HG02588 (cell line): ENCODE data around the gene ISCU.
"Not testable (repeated sequence)": the region's sequence is repeated elsewhere in the genome, so short reads cannot be mapped to it uniquely, and the experiment has no call there.

Experiments
- ATAC-seq: cut with Tn5 transposase; IDR thresholded peaks from one replicate; pipeline ENCODE4 v1.9.1; 2021; ENCODE audit warnings: mild to moderate bottlenecking, moderate library complexity; ENCODE audit not compliant: unreplicated experiment

ISCU gene

GRCh38 chr12:108568338-108569154 lies 6.2 kb downstream of the ISCU start:
- peak; percentile 71 for ATAC-seq

DNA sequence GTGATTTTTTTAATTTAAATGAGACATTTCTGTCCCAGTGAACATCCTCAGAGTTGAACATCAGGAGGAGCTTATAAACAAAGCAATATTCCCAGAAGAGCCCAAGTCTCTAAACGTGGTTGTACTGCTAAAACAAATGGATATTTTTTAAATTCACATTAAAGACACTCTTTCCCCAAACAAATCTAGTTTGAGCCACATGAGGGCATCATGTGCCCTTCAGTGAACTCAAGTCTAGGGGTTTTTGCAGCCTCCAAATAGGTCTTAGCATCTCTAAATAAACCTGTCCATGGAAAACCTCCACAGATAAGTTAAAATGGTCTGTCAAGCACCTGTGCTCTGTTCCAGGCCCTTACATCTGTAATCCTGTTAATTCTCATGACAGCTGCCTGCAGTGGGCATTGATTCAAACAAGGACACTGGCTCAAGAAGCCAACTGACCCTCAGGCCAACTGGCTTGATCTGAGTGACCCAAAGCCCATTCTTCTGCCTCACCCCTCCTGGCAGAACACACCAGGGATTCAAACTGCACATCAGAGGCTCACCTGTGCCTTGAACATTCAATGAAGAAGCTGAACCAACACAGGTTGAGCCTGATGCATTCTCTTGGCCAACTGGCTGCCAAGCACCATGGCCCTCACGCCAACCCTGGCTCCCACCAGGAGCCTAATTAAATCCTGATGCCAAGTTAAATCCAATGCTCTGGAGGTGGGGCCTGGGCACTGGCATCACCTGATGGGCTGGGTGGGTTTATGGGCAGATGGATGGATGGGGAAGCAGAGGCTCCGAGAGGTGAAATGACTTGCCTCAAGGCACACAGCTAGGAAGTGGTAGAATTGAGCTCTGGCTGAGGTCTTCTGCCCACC lies 8.6 kb downstream of the ISCU start:
- no peak for ATAC-seq

- ATAC-seq, result no peak
These were observed 9.3 kb downstream of the ISCU start for GRCh38 chr12:108571609-108572165.

GRCh38 chr12:108572166-108572790 lies 9.9 kb downstream of the ISCU start:
- no peak for ATAC-seq

DNA sequence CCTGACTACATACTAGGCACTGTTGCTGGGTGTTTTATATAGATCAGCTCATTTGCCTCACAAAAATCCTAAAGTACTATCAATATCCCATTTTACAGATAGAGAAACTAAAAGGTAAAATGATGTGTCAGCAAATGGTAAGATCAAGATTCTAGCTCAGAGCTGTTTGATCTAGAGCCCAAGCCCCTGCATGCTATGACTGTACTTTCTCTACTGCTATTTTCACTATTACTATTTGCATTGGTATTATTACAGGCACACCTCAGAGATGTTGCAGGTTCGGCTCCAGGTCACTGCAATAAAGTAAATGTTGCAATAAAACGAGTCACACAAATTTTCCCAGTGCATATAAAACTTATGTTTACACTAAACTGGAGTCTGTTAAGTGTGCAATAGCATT lies 10.9 kb downstream of the ISCU start:
- no peak for ATAC-seq

- ATAC-seq, result not testable (repeated sequence)
These were observed 11.9 kb downstream of the ISCU start for GRCh38 chr12:108574276-108574675.

DNA sequence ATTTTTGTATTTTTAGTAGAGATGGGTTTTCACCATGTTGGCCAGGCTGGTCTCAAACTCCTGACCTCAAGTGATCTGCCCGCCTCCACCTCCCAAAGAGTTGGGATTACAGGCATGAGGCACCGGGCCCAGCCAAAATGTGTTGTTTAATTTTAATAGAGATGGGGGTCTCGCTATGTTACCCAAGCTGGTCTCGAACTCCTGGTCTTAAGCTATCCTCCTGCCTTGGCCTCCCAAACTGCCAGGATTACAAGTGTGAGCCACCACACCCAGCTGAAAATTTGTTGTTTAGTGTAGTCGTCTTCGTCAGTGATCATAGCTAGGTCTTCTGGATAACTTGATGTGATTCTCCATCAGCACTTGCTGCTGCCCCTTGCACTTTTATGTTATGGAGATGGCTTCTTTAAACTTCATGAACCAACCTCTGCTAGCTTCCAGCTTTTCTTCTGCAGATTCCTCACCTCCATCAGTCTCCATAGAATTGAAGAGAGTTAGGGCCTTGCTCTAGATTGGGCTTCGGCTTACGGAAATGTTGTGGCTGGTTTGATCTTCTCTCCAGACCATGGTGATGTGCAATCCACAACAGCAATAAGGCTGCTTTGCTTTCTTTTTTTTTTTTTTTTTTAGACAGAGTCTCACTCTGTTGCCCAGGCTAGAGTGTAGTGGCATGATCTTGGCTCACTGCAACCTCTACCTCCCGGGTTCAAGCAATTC lies 13.0 kb downstream of the ISCU start:
- ATAC-seq, result no peak

- no peak for ATAC-seq
These were observed 14.4 kb downstream of the ISCU start for GRCh38 chr12:108576660-108577234.

GRCh38 chr12:108577458-108577857 lies 15.1 kb downstream of the ISCU start:
- ATAC-seq, result no peak

DNA sequence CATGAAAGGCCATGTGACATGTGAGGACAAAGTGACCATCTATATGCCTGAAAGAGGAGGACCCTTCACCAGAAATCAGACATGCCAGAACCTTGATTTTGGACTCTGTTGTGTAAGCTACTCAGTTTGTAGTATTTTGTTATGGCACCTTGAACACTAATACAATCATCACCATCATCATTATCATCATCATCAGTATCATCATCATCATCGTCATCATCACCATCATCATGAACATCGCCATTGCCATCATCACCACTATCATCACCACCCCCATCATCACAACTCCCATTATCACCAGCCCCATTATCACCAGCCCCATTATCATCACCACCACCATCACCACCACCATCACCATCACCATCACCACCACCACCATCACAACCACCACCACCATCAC lies 15.9 kb downstream of the ISCU start:
- no peak for ATAC-seq

DNA sequence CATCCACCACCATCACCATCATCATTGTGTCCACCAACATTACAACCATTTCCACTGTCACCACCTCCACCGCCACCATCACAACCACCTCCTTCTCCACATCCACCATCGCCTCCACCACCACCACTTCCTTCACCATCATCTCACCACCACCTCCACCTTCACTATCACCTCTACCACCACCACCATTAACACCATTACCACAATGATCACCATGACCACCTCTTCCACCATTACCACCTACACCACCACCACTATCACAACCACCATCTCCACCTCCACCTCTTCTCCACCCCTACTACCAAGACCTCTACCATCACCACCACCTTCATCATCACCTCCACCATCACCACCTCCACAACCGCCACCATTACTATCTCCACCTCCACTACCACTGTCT lies 16.4 kb downstream of the ISCU start:
- ATAC-seq, result no peak

GRCh38 chr12:108580531-108580930 lies 18.1 kb downstream of the ISCU start:
- ATAC-seq, result no peak

GRCh38 chr12:108581311-108582227 lies 19.2 kb downstream of the ISCU start:
- no peak for ATAC-seq

GRCh38 chr12:108582509-108582908 lies 20.1 kb downstream of the ISCU start:
- ATAC-seq, result no peak

- no peak for ATAC-seq
These were observed 20.8 kb downstream of the ISCU start for GRCh38 chr12:108582978-108583770.

DNA sequence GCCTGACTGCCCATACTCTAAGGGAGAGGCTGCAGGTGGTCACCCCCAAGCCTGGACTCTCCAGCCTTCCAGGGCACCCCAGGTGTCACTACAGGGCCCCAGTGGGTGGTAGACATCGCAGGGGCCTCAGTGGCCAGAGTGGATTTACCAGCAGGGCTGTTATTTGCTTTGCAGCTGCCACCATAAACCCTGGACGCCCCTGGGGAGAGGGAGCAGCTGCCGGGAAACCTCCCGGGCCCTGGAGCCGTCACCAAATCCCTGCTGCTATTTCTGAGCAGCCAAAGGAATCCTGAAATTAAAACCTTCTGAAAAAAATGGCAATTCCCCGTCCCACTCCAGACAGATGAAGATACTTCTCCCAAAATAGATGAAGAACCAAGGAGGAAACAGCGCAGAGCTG lies 21.6 kb downstream of the ISCU start:
- ATAC-seq, result no peak

GRCh38 chr12:108584456-108585065 lies 22.2 kb downstream of the ISCU start:
- no peak for ATAC-seq

DNA sequence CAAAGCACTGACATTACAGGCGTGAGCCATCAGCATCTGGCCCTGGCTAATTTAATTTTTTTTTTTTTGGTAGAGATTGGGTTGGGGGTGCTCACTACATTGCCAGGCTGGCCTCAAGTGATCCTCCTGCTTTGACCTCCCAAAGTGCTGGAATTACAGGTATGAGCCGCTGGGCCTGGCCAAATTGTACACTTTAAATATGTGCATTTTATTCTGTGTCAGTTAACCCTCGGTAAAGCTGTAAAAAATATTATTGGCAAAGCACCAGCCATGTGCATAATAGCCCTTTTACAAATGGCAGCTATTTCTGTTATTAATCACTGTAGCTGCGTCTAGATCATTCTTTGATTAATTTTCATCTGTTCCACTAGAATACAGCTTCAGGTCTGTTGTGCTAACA lies 23.5 kb downstream of the ISCU start:
- ATAC-seq, result no peak
